HepG2 (cell line): ENCODE results near the gene UBAC2.

Experiments used
- ATF3 ChIP-seq: sonication (generic); formaldehyde crosslinking; IDR thresholded peaks from 2 replicates; pipeline ENCODE4 v1.4.0; 2020; ENCODE audit warnings: missing genetic modification reagents
- CTCF ChIP-seq: sonication (generic); formaldehyde crosslinking; IDR thresholded peaks from 2 replicates; pipeline ENCODE4 v1.5.0; 2020; ENCODE audit warnings: mild to moderate bottlenecking, missing genetic modification reagents, moderate library complexity
- PHF5A ChIP-seq: IDR thresholded peaks from one replicate; pipeline ENCODE4 v1.6.1; 2018; ENCODE audit warnings: low read depth, missing genetic modification reagents; ENCODE audit not compliant: unreplicated experiment
- POLR2A ChIP-seq, 2 experiments: IDR thresholded peaks; 2 replicates each; pipeline ENCODE4 v1.6.1; 2011; ENCODE audit warnings: low read depth in 2 of 2, low read length in 2 of 2, mild to moderate bottlenecking in 1 of 2, moderate library complexity in 1 of 2; ENCODE audit not compliant: insufficient read depth in 1 of 2
- ZNF274 ChIP-seq: sonication (generic); formaldehyde crosslinking; IDR thresholded peaks from 2 replicates; pipeline ENCODE4 v1.5.1; 2020; ENCODE audit warnings: mild to moderate bottlenecking, missing genetic modification reagents

GRCh38 chr13:99224021-99224420 is 23.4 kb downstream of the UBAC2 start:
- TF ChIP-seq CTCF (no peak), ZNF274 (CRISPR knock-in tag) (no peak), PHF5A (CRISPR knock-in tag) (no peak), POLR2A (IDR thresholded peaks at IDR 0.05; ENCODE audit: insufficient read depth in 1 of 2, low read depth in 2 of 2, low read length in 2 of 2) (no peak), ATF3 (CRISPR knock-in tag) (no peak)
